H1 (cell line): ENCODE results near the gene TNIK. TPM values are rescaled to one million over a fixed set of nuclear protein-coding genes. Genes with fewer than 3 reads are reported as not detected.
A peak's percentile ranks its signal among the peaks of the same experiment; 100 is the strongest.

Source experiments
- CTCF ChIA-PET: fragments of 300-600 bp; sonication (Branson Sonifier 250); formaldehyde crosslinking; loops from one replicate; lab custom pipeline; 2021; ENCODE audit not compliant: partially characterized antibody; lab: Charles Lee
- POLR2A ChIA-PET: fragments of 300-600 bp; sonication (Branson Sonifier 250); formaldehyde crosslinking; loops from one replicate; lab custom pipeline; 2021; ENCODE audit warnings: inconsistent platforms; ENCODE audit not compliant: partially characterized antibody; lab: Charles Lee
- DNase-seq, 2 experiments: peaks; one replicate each; pipeline versions ENCODE4 v3.0.0 to v3.0.0-alpha.2; 2010 to 2022; ENCODE audit warnings: low spot score in 2 of 2, low read depth in 1 of 2, mixed read lengths in 1 of 2
- FAIRE-seq: peaks from 2 replicates; lab custom pipeline; 2011; peaks lifted over from hg19 to GRCh38; lab: Jason Lieb, UNC
- H2AFZ ChIP-seq: 2 replicates; pipeline ENCODE4 v1.8.1; 2012; ENCODE audit warnings: low read length, inconsistent platforms
- H2AK5ac ChIP-seq: 2 replicates; pipeline ENCODE4 v1.6.1; 2013; ENCODE audit warnings: low read depth, low read length
- H2BK120ac ChIP-seq: replicated peaks from 2 replicates; pipeline ENCODE3; 2013; ENCODE audit warnings: low read depth, low read length, inconsistent platforms
- H2BK12ac ChIP-seq: 2 replicates; pipeline ENCODE4 v1.6.1; 2013; ENCODE audit warnings: low read depth, low read length
- H2BK15ac ChIP-seq: 2 replicates; pipeline ENCODE4 v1.6.1; 2013; ENCODE audit warnings: low read length
- H2BK20ac ChIP-seq: 2 replicates; pipeline ENCODE4 v1.6.1; 2013; ENCODE audit warnings: low read length
- H2BK5ac ChIP-seq: 2 replicates; pipeline ENCODE4 v1.6.1; 2013; ENCODE audit warnings: low read depth, low read length
- H3K14ac ChIP-seq: 2 replicates; pipeline ENCODE4 v1.6.1; 2013; ENCODE audit warnings: inconsistent platforms; ENCODE audit not compliant: insufficient read length
- H3K18ac ChIP-seq: 2 replicates; pipeline ENCODE4 v1.6.1; 2013; ENCODE audit warnings: low read length; ENCODE audit errors: extremely low read depth
- H3K23ac ChIP-seq: 2 replicates; pipeline ENCODE4 v1.6.1; 2013; ENCODE audit warnings: inconsistent platforms; ENCODE audit not compliant: insufficient read length
- H3K23me2 ChIP-seq: 2 replicates; pipeline ENCODE4 v1.6.1; 2013; ENCODE audit warnings: low read depth, low read length
- H3K27ac ChIP-seq: 2 replicates; pipeline ENCODE4 v1.6.1; 2011; ENCODE audit warnings: low read depth, low read length, inconsistent platforms
- H3K27me3 ChIP-seq, 4 experiments: replicated peaks in 1 of 4; 1 replicate in 1 of 4; 2 replicates in 3 of 4; pipeline versions ENCODE4 v1.6.1 to v1.8.1; 2011 to 2013; ENCODE audit warnings: low read length in 3 of 4, mild to moderate bottlenecking in 3 of 4, inconsistent platforms in 2 of 4, mixed read lengths in 2 of 4, moderate library complexity in 1 of 4; ENCODE audit not compliant: control insufficient read depth in 3 of 4, insufficient read depth in 3 of 4; ENCODE audit errors: extremely low read depth in 1 of 4
- H3K36me3 ChIP-seq, 4 experiments: 2 replicates each; pipeline versions ENCODE4 v1.6.1 to v1.8.1; 2011 to 2013; ENCODE audit warnings: mild to moderate bottlenecking in 4 of 4, low read length in 3 of 4, moderate library complexity in 2 of 4, control low read depth in 1 of 4, inconsistent platforms in 1 of 4; ENCODE audit not compliant: insufficient read depth in 4 of 4, control insufficient read depth in 2 of 4
- H3K4ac ChIP-seq: replicated peaks from 2 replicates; pipeline ENCODE3; 2013; ENCODE audit warnings: low read length, low read depth, mixed read lengths, inconsistent platforms; ENCODE audit not compliant: insufficient read length
- H3K4me1 ChIP-seq, 4 experiments: replicated peaks in 1 of 4; 1 replicate in 1 of 4; 2 replicates in 3 of 4; pipeline versions ENCODE4 v1.6.1 to v1.8.1; 2011 to 2013; ENCODE audit warnings: low read length in 3 of 4, inconsistent platforms in 2 of 4, mixed read lengths in 1 of 4; ENCODE audit not compliant: insufficient read depth in 4 of 4, control insufficient read depth in 3 of 4
- H3K4me2 ChIP-seq, 2 experiments: 2 replicates each; pipeline versions ENCODE4 v1.6.1 to v1.8.1; 2011 to 2013; ENCODE audit warnings: low read depth in 2 of 2, low read length in 2 of 2, control low read depth in 1 of 2, inconsistent platforms in 1 of 2, mild to moderate bottlenecking in 1 of 2; ENCODE audit not compliant: insufficient read depth in 1 of 2
- H3K4me3 ChIP-seq, 4 experiments: fragments of 200-600, 300-600 bp in 1 of 4; sonication (generic), shearing (Covaris generic), sonication (Bioruptor Twin) in 1 of 4; 2 replicates each; pipeline versions ENCODE4 v1.5.1 to v1.8.1; 2011 to 2016; ENCODE audit warnings: low read length in 4 of 4, low read depth in 3 of 4, control low read depth in 2 of 4, inconsistent platforms in 2 of 4, mild to moderate bottlenecking in 2 of 4, mixed read lengths in 1 of 4, moderate library complexity in 1 of 4; ENCODE audit not compliant: insufficient read depth in 2 of 4; ENCODE audit errors: extremely low read depth in 1 of 4
- H3K56ac ChIP-seq: replicated peaks from 2 replicates; pipeline ENCODE3; 2013; ENCODE audit warnings: low read depth, mild to moderate bottlenecking, mixed read lengths, low read length, inconsistent platforms; ENCODE audit not compliant: insufficient read length
- H3K79me1 ChIP-seq: 2 replicates; pipeline ENCODE4 v1.6.1; 2013; ENCODE audit warnings: low read depth, low read length, control low read depth
- H3K79me2 ChIP-seq, 2 experiments: 2 replicates each; pipeline versions ENCODE4 v1.6.1 to v1.8.1; 2012 to 2013; ENCODE audit warnings: low read length in 2 of 2, mild to moderate bottlenecking in 2 of 2, inconsistent platforms in 1 of 2; ENCODE audit not compliant: insufficient read depth in 2 of 2, control insufficient read depth in 1 of 2
- H3K9ac ChIP-seq, 4 experiments: replicated peaks in 1 of 4; 1 replicate in 1 of 4; 2 replicates in 3 of 4; pipeline versions ENCODE4 v1.6.1 to v1.8.1; 2011 to 2013; ENCODE audit warnings: low read depth in 3 of 4, low read length in 3 of 4, control low read depth in 2 of 4, mild to moderate bottlenecking in 2 of 4, moderate library complexity in 2 of 4, inconsistent platforms in 1 of 4; ENCODE audit errors: extremely low read depth in 1 of 4
- H3K9me3 ChIP-seq, 2 experiments: 2 replicates each; pipeline versions ENCODE4 v1.6.1 to v1.8.1; 2012 to 2013; ENCODE audit warnings: mild to moderate bottlenecking in 2 of 2, moderate library complexity in 2 of 2, control low read depth in 1 of 2, inconsistent platforms in 1 of 2, low read depth in 1 of 2, low read length in 1 of 2, mixed read lengths in 1 of 2; ENCODE audit not compliant: insufficient read depth in 2 of 2
- H4K20me1 ChIP-seq, 2 experiments: replicated peaks in 1 of 2; 2 replicates each; pipeline versions ENCODE3 to v1.8.1; 2011 to 2013; ENCODE audit warnings: inconsistent platforms in 2 of 2, low read length in 2 of 2, mild to moderate bottlenecking in 1 of 2; ENCODE audit not compliant: insufficient read depth in 2 of 2, control insufficient read depth in 1 of 2
- H4K5ac ChIP-seq: 2 replicates; pipeline ENCODE4 v1.6.1; 2013; ENCODE audit warnings: low read length, low read depth, mixed read lengths, inconsistent platforms; ENCODE audit not compliant: insufficient read length
- H4K8ac ChIP-seq: 2 replicates; pipeline ENCODE4 v1.8.0; 2013; ENCODE audit warnings: mild to moderate bottlenecking, moderate library complexity, low read length, inconsistent platforms; ENCODE audit not compliant: insufficient read depth; ENCODE audit errors: extremely low read depth
- H4K91ac ChIP-seq: replicated peaks from 2 replicates; pipeline ENCODE3; 2013; ENCODE audit warnings: low read length, mixed read lengths, inconsistent platforms; ENCODE audit not compliant: insufficient read length
- ASH2L ChIP-seq: fragments of 200-600, 300-600 bp; sonication (generic); IDR thresholded peaks from one replicate; pipeline ENCODE4 v1.7.1; 2017; ENCODE audit warnings: low read length
- KDM4A ChIP-seq: IDR thresholded peaks from one replicate; pipeline ENCODE4 v1.7.1; 2012; ENCODE audit warnings: low read depth, mild to moderate bottlenecking, moderate library complexity, low read length, inconsistent platforms; ENCODE audit not compliant: severe bottlenecking
- TBP ChIP-seq: IDR thresholded peaks from 2 replicates; pipeline ENCODE4 v1.6.1; 2011; ENCODE audit warnings: low read depth, low read length, improper control_type of control experiment
- WGBS, 2 experiments: shearing (Covaris generic) in 1 of 2; methylation state at CpG; one replicate each; pipeline versions ENCODE4 v1.1.6 to v1.1.7; 2013 to 2015; ENCODE audit warnings: low lambda C conversion rate in 2 of 2, mixed read lengths in 2 of 2, inconsistent platforms in 1 of 2, low coverage in 1 of 2, missing lambda C conversion rate in 1 of 2; ENCODE audit not compliant: insufficient replicate concordance in 2 of 2, insufficient coverage in 1 of 2, insufficient read length in 1 of 2; ENCODE audit errors: extremely low coverage in 1 of 2, missing lambda C conversion rate in 1 of 2; 5-methylcytosine and 5-hydroxymethylcytosine counted together
- polyA plus RNA-seq, 7 experiments: library from polyadenylated mRNA; depleted of rRNA in 3 of 7; stranded (reverse) in 5 of 7; unstranded in 2 of 7; fragments of >200 nt in 5 of 7; fragments of 200-250 nt in 2 of 7; gene quantifications; 1 replicate in 5 of 7; 2 replicates in 1 of 7; 4 replicates in 1 of 7; pipeline versions ENCODE4 v1.2.1 to v1.2.3, GENCODE V29; 2011 to 2013; ENCODE audit warnings: missing spikeins in 2 of 7, mixed read lengths in 2 of 7
- total RNA-seq: library from RNA; stranded (reverse); fragmentation: NEBNext Ultra II Directional; extraction: Animal tissue kit (Norgen Biotek cat#: 25700); gene quantifications from 2 replicates; pipeline ENCODE4 v1.2.1, GENCODE V29; 2021
- TF ChIP-seq, protein P1 (sequence below): IDR thresholded peaks from 2 replicates; pipeline ENCODE4 v1.6.1; 2012; ENCODE audit warnings: inconsistent platforms

TNIK gene
- total and polyA plus RNA-seq, 2 of the 8 experiments (the other 6 are each of a cell fraction or from before 2014, with no cell fraction given) = 7.4 to 42.0 TPM

DNA sequence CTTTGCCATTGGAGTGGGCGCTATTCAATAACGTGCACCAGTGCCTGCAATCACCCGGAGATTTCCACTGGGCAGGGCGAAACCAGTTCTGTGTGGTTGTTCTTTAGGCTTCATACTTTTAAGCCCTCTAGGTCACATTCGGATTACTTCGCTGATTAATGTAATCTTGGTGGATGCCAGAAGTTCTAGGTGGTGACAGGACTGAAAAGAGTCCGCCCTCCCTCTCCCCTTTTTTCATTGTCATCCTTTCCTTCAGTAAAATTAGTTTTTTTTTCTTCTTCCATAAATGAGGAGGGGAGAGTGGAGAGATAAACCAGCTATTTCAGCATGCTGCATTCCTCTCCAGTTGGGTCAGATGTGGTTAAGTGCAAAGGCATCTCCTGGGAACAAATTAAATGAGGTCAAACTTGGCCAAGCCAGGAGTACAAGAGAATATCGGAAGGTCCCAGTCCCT lies 431.4 kb downstream of the TNIK start:
- H2BK12ac ChIP-seq = no peak overlapping the region
- H2AFZ ChIP-seq = peak overlapping the region; percentile 52
- H3K27me3 ChIP-seq = peaks cover 1 to 18% (median 15%) of the 10 kb centered on the region in 4 experiments; a peak in 6 of 7 replicates
- H4K8ac ChIP-seq = peak overlapping the region; percentile 1; the same call in 1 of the 2 replicates
- no peak overlapping the region for H3K18ac ChIP-seq
- 55% methylated on average over 7 of the region's 8 CpGs; no CpG with 5 or more reads in 1 of the 2 experiments for WGBS, 2 experiments
- H3K79me1 ChIP-seq = no peaks in the 10 kb centered on the region
- no peak overlapping the region for H2BK5ac ChIP-seq
- H4K20me1 ChIP-seq = no peaks in the 10 kb centered on the region
- no peak overlapping the region for H4K5ac ChIP-seq
- H3K56ac ChIP-seq = no peak overlapping the region
- H3K79me2 ChIP-seq = no peaks in the 10 kb centered on the region
- peaks cover 0 to 6% (median 3%) of the 10 kb centered on the region in 4 experiments; a peak in 2 of 7 replicates for H3K4me1 ChIP-seq
- no peak for DNase-seq
- H2BK20ac ChIP-seq = no peak overlapping the region
- peak overlapping the region; percentile 6 to 55 (median 42) for H3K4me3 ChIP-seq
- no peak overlapping the region for H2BK120ac ChIP-seq
- TF ChIP-seq KDM4A = no peak
- no peak for TF ChIP-seq TBP
- TF ChIP-seq, protein P1, sequence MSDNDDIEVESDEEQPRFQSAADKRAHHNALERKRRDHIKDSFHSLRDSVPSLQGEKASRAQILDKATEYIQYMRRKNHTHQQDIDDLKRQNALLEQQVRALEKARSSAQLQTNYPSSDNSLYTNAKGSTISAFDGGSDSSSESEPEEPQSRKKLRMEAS = no peak
- no peak for TF ChIP-seq ASH2L
- no peak overlapping the region for H3K4ac ChIP-seq
- no peak overlapping the region for H3K14ac ChIP-seq
- 0 out of 2 replicates have a peak, but pooled peaks cover 2% of the 10 kb centered on the region for H3K23me2 ChIP-seq
- no peak overlapping the region for H3K27ac ChIP-seq
- H3K23ac ChIP-seq = no peak overlapping the region
- H3K36me3 ChIP-seq = no peaks in the 10 kb centered on the region
- POLR2A ChIA-PET = interaction anchor here (0.6 kb wide), 1 partner anchor 106 kb away, joined by 3 read pairs; no protein-coding TSS in a partner anchor
- H2AK5ac ChIP-seq = no peak overlapping the region
- H3K9me3 ChIP-seq = no peaks in the 10 kb centered on the region
- no peak for FAIRE-seq
- CTCF ChIA-PET = interaction anchor here (0.6 to 4.0 kb wide), 5 partner anchors 11 to 883 kb away, joined by 3 to 28 read pairs (median 3); no protein-coding TSS in a partner anchor
- peak overlapping the region in 1 of 4 experiments; percentile 55; a peak in 1 of 7 replicates for H3K9ac ChIP-seq
- H2BK15ac ChIP-seq = no peak overlapping the region
- no peak overlapping the region for H4K91ac ChIP-seq
- H3K4me2 ChIP-seq = peak overlapping the region; percentile 69 to 98
